ENCODE data around the gene WDR35. TPM values are rescaled to one million over a fixed set of nuclear protein-coding genes. Genes with fewer than 3 reads are reported as not detected.

WDR35 gene
- total RNA-seq, 1 experiment from 2014 or later, result 17.5 TPM

DNA sequence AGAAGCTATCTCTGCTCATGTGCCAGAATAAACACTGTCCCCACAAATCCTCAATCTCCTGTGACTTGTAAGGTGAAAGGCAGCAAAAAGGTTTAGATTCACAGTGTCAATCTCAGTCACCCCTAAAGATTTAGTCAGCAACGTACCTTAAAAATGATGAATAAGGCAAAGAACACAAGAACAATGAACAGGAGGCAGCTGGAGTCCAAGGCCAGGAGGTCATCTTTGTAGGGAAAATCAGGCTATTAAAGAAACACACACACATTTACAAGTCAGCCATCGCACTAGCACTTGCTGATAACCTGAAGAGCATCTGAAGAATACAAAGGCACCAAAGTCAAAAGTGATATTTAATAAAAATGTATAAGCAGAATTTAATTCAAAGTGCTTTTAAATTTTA lies 44.9 kb upstream of the WDR35 start:
- POLR2A ChIA-PET, result interaction anchor here (1.8 to 12.5 kb wide), 2 partner anchors 17 to 36 kb away, joined by 7 to 96 read pairs; partner anchors contain the start of gene LAPTM4A
- H3K4me1 Mint-ChIP-seq (ENCODE audit: insufficient read depth, unreplicated experiment), result peaks cover 5% of the 10 kb centered on the region
- TF ChIP-seq, protein P1, sequence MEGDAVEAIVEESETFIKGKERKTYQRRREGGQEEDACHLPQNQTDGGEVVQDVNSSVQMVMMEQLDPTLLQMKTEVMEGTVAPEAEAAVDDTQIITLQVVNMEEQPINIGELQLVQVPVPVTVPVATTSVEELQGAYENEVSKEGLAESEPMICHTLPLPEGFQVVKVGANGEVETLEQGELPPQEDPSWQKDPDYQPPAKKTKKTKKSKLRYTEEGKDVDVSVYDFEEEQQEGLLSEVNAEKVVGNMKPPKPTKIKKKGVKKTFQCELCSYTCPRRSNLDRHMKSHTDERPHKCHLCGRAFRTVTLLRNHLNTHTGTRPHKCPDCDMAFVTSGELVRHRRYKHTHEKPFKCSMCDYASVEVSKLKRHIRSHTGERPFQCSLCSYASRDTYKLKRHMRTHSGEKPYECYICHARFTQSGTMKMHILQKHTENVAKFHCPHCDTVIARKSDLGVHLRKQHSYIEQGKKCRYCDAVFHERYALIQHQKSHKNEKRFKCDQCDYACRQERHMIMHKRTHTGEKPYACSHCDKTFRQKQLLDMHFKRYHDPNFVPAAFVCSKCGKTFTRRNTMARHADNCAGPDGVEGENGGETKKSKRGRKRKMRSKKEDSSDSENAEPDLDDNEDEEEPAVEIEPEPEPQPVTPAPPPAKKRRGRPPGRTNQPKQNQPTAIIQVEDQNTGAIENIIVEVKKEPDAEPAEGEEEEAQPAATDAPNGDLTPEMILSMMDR (IDR thresholded peaks at IDR 0.05; ENCODE audit: unreplicated experiment), result no peak
- no peak for DNase-seq (ENCODE audit: unreplicated experiment)
- no peaks in the 10 kb centered on the region for H3K27me3 Mint-ChIP-seq (ENCODE audit: insufficient read depth, unreplicated experiment)
- CTCF ChIA-PET, result interaction anchor here (0.7 to 4.9 kb wide), 4 partner anchors 20 to 191 kb away, joined by 3 to 44 read pairs (median 4); no protein-coding TSS in a partner anchor
- H3K36me3 Mint-ChIP-seq (ENCODE audit: insufficient read depth, unreplicated experiment), result peaks cover 95% of the 10 kb centered on the region
- H3K27ac Mint-ChIP-seq (ENCODE audit: low read depth, unreplicated experiment), result no peak overlapping the region
- H3K4me3 Mint-ChIP-seq (ENCODE audit: unreplicated experiment), result no peak overlapping the region
- intact Hi-C loops (cut with micrococcal nuclease), result no loop called here
- H3K9me3 Mint-ChIP-seq (ENCODE audit: unreplicated experiment), result peaks cover under 1% of the 10 kb centered on the region
- no TSS peak for BruUV-seq (replicated peaks)

DNA sequence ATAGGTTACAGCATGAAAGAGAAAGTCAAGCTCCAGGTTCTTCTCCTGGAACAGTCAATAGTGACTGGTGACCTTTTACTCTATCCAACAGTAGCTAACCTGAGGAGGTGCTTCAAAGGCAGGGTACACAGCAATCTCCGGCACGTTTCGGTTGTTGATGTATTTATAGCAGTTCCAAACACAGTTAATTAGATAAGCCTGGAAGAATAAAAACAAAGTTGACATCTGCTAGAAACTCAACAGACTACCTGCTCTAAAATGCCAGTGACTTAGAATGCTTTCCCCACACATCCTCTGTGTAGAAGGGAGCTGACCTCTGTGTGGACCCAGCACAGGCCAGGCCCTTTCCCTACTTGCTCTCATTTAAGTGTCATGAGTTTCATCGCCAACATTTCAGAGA lies 44.3 kb upstream of the WDR35 start:
- Mint-ChIP-seq H3K9me3 (ENCODE audit: unreplicated experiment) (peaks cover 7% of the 10 kb centered on the region), H3K4me3 (ENCODE audit: unreplicated experiment) (no peak overlapping the region), H3K4me1 (ENCODE audit: insufficient read depth, unreplicated experiment) (peaks cover 5% of the 10 kb centered on the region), H3K36me3 (ENCODE audit: insufficient read depth, unreplicated experiment) (peaks cover 96% of the 10 kb centered on the region), H3K27me3 (ENCODE audit: insufficient read depth, unreplicated experiment) (no peaks in the 10 kb centered on the region), H3K27ac (ENCODE audit: low read depth, unreplicated experiment) (no peak overlapping the region)
- ChIA-PET CTCF (interaction anchor here (0.7 to 4.9 kb wide), 5 partner anchors 20 to 192 kb away, joined by 3 to 44 read pairs (median 3); no protein-coding TSS in a partner anchor), POLR2A (interaction anchor here (1.8 to 12.5 kb wide), 2 partner anchors 17 to 37 kb away, joined by 7 to 96 read pairs; partner anchors contain the start of gene LAPTM4A)
- TF ChIP-seq, protein P1 (IDR thresholded peaks at IDR 0.05; ENCODE audit: unreplicated experiment), result no peak
- no TSS peak for BruUV-seq (replicated peaks)
- intact Hi-C loops (cut with micrococcal nuclease), result no loop called here
- no peak for DNase-seq (ENCODE audit: unreplicated experiment)

DNA sequence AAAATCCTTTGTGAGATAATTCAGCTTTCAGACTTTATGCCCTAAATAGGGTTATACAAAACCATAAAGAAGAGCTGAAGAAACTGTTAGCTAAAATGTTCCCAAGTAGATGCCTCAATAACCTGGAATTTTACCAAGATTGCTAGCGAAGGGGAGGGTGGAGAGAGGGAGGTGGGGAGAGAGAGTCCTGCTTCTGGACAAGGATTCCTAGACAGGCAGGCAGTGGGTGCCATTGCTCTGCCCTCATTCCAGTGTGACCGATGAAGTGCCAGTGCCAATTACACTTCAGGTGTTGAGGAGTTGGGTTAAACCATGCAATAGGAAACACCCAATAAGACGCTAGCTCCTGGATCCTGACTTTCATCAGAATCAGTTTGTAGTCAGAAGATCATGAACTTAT lies 43.4 kb upstream of the WDR35 start:
- no peaks in the 10 kb centered on the region for H3K27me3 Mint-ChIP-seq (ENCODE audit: insufficient read depth, unreplicated experiment)
- peaks cover 5% of the 10 kb centered on the region for H3K4me1 Mint-ChIP-seq (ENCODE audit: insufficient read depth, unreplicated experiment)
- no peak for DNase-seq (ENCODE audit: unreplicated experiment)
- peaks cover 96% of the 10 kb centered on the region for H3K36me3 Mint-ChIP-seq (ENCODE audit: insufficient read depth, unreplicated experiment)
- TF ChIP-seq, protein P1 (IDR thresholded peaks at IDR 0.05; ENCODE audit: unreplicated experiment), result no peak
- CTCF ChIA-PET, result interaction anchor here (0.7 to 4.9 kb wide), 4 partner anchors 19 to 188 kb away, joined by 3 to 44 read pairs (median 3); no protein-coding TSS in a partner anchor
- no peak overlapping the region for H3K27ac Mint-ChIP-seq (ENCODE audit: low read depth, unreplicated experiment)
- intact Hi-C loops (cut with micrococcal nuclease), result no loop called here
- peaks cover 8% of the 10 kb centered on the region for H3K9me3 Mint-ChIP-seq (ENCODE audit: unreplicated experiment)
- H3K4me3 Mint-ChIP-seq (ENCODE audit: unreplicated experiment), result no peak overlapping the region
- BruUV-seq (replicated peaks), result no TSS peak
- POLR2A ChIA-PET, result interaction anchor here (12.5 kb wide), 1 partner anchor 18 kb away, joined by 96 read pairs; the partner anchor contains the start of gene LAPTM4A

DNA sequence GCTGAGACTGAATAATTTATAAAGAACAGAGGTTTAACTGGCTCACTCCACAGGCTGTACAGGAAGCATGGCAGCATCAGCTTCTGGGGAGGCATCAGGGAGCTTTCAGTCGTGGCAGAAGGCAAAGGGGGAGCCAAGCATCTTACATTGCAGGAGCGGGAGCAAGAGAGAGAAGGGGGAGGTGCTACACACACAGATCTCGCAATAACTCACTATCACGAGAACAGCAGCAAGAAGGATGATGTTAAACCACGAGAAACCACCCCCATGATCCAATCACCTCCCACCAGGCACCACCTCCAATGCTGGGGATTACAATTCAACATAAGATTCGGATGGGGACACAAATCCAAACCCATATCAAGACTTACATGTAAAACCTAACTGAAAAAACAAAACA lies 40.3 kb upstream of the WDR35 start:
- Mint-ChIP-seq H3K36me3 (ENCODE audit: insufficient read depth, unreplicated experiment) (peaks cover 65% of the 10 kb centered on the region), H3K4me1 (ENCODE audit: insufficient read depth, unreplicated experiment) (peaks cover 8% of the 10 kb centered on the region), H3K27ac (ENCODE audit: low read depth, unreplicated experiment) (no peak overlapping the region), H3K9me3 (ENCODE audit: unreplicated experiment) (peaks cover 8% of the 10 kb centered on the region), H3K27me3 (ENCODE audit: insufficient read depth, unreplicated experiment) (no peaks in the 10 kb centered on the region), H3K4me3 (ENCODE audit: unreplicated experiment) (no peak overlapping the region)
- intact Hi-C loops (cut with micrococcal nuclease), result no loop called here
- POLR2A ChIA-PET, result interaction anchor here (0.9 to 1.5 kb wide), 3 partner anchors 18 to 22 kb away, joined by 3 to 7 read pairs (median 3); partner anchors contain the start of gene LAPTM4A
- TF ChIP-seq, protein P1 (IDR thresholded peaks at IDR 0.05; ENCODE audit: unreplicated experiment), result no peak
- BruUV-seq (replicated peaks), result no TSS peak
- DNase-seq (ENCODE audit: unreplicated experiment), result no peak
- CTCF ChIA-PET, result interaction anchor here (5.6 kb wide), 1 partner anchor 15 kb away, joined by 55 read pairs; no protein-coding TSS in a partner anchor

All from MCF 10A (cell line).